Tibial nerve (tissue), 3 donors: Measurements from ENCODE around the gene SDCCAG8.

ENCODE experiments used
- CTCF ChIP-seq, 5 experiments: fragments of 200-600 bp in 3 of 5; fragments of 450-650 bp in 2 of 5; sonication (generic) in 3 of 5; IDR thresholded peaks; one replicate each; pipeline ENCODE4 v1.5.1; 2016 to 2019; ENCODE audit warnings: antibody characterized with exemption in 5 of 5, mild to moderate bottlenecking in 3 of 5, moderate library complexity in 2 of 5
- POLR2A ChIP-seq, 2 donors: fragments of 450-650 bp; IDR thresholded peaks; one replicate each; pipeline ENCODE4 v1.6.1; 2017; ENCODE audit warnings: antibody characterized with exemption in 2 of 2, mild to moderate bottlenecking in 2 of 2, moderate library complexity in 2 of 2

GRCh38 chr1:243391355-243391754 is 135.5 kb downstream of the SDCCAG8 start:
- TF ChIP-seq CTCF (IDR thresholded peaks at IDR 0.05) (no peak), POLR2A (IDR thresholded peaks at IDR 0.05) (no peak)
